GM21717 (cell line): ENCODE data around the gene ZPBP2.
A peak's percentile ranks its signal among the peaks of the same experiment; 100 is the strongest.
"Not testable (repeated sequence)": the region's sequence is repeated elsewhere in the genome, so short reads cannot be mapped to it uniquely, and the experiment has no call there.

ENCODE experiments used
- ATAC-seq: cut with Tn5 transposase; IDR thresholded peaks from one replicate; pipeline ENCODE4 v1.9.1; 2021; ENCODE audit warnings: mild to moderate bottlenecking, moderate library complexity; ENCODE audit not compliant: unreplicated experiment

The ZPBP2 gene

DNA sequence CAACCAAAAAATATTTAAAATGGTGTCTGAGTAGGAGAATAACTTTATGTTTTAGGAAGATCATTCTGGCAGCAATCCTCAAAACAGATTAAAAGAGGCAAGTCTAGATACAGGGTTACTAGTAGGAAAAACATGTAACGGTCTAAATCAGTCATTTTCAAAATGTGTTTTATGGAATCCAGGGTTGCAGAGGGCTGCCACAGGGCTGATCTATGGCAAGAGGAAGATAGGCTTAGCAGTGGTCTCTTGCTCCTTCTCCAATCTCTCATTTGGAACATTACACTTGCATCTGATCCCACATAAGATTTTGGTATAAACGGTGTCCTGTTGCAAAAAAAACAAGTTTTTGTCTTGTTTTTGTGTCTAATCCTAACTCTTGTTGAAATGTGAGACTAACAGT is 13.1 kb upstream of the ZPBP2 start:
- ATAC-seq, result no peak

- ATAC-seq, result not testable (repeated sequence)
Observed at GRCh38 chr17:39855911-39856649, 11.9 kb upstream of the ZPBP2 start.

- ATAC-seq, result no peak
Observed at GRCh38 chr17:39861235-39861634, 6.8 kb upstream of the ZPBP2 start.

- ATAC-seq, result no peak
Observed at GRCh38 chr17:39863244-39863917, 4.6 kb upstream of the ZPBP2 start.

DNA sequence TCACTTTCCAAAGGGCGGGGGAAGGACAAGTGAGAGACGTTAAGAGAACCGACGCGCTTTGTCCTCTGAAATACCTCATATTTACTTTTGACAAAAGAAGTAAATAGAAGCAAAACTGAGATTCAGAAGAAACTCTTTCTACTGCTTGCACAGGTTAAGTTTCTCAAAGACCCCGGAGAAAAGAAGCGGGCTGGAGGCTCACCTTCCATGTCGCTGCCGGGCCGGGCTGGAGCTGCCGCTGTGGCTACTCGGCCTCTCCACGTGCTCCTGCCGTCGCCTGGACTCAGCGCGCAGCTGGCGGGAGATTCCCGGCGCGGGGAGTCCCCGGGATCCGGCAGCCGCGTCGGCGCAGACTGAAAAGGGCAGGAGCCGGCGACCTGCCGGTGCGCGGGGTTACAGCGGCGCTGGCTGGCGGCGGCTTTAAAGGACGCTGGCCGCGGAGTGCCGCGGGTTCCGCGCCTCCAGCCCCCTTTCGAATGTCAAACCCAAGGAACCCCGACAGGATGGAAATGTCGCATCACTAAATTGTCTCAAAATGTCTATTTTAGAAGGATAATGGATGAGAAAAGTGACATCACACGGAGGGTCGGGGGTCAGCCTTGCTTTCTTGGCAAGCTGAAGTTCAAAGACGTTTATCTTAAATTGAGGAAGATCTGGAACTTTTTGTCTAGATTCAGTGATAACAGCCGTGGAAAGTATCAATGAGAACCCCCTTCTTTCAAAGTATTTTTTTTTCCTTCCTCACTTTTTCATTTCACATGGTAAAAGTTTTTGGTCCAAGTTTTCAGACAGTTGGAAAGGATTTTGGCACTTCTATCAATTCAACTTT is 3.9 kb upstream of the ZPBP2 start, which contains the start of gene IKZF3:
TSS of gene IKZF3 (minus strand) at position 395 of the 829 bp plus-strand sequence. CDS start at position 209, 186 bp downstream.
- ATAC-seq, result peak; percentile 26

GRCh38 chr17:39866013-39866730 is 1.8 kb upstream of the ZPBP2 start:
- no peak for ATAC-seq

GRCh38 chr17:39867084-39867879 is 720 bp upstream of the ZPBP2 start:
- peak; percentile 41 for ATAC-seq

DNA sequence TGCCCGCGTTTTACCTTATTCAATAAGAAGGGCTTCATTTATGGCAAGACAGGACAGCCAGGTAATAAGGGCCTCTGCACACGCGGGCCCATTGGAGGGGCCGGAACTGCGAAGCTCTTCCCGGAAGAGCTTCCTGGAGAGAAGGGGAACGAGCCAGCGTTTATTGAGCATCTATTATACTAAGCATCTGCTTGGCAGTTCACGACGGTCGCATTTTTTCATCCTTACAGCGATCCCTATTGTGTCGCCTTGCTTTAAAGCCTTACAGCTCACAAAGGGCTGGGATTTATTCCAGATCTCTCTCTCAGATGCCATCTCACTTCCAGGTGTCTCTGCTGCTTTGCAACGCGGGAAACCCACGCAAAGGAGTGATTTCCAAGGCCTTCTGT is 546 bp downstream of the ZPBP2 start:
- ATAC-seq, result no peak

GRCh38 chr17:39870776-39871175 is 2.8 kb downstream of the ZPBP2 start:
- no peak for ATAC-seq

GRCh38 chr17:39871801-39872200 is 3.8 kb downstream of the ZPBP2 start:
- no peak for ATAC-seq

DNA sequence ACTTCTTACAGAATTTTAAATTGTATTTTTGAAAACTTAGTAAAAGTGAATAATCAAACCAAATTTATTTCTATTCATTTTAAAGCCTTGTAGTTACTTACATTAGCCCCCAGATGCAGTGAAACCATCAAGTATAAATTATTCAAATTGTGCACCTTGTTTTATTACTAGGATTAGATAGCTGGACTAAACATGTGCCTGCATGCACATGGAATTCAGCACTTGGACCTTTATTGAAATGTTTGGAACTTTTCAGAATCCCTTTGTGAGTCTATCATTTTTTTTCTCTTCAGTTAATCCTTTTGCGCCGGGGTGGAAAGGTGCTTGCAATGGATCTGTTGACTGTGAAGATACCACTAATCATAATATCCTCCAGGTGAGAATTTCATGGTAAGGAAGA is 4.7 kb downstream of the ZPBP2 start:
- no peak for ATAC-seq

DNA sequence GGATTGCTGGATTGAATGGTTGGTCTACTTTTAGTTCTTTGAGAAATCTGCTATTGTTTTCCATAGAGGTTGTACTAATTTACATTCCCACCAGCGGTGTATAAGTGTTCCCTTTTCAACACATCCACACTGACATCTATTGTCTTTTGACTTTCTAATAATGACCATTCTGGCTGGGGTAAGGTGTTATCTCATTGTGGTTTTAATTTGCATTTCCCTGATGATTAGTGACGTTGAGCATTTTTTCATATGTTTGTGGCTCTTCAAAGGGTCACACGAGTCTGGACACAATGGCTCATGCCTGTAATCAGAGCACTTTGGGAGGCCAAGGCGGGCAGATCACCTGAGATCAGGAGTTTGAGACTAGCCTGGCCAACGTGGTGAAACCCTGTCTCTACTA is 18.1 kb downstream of the ZPBP2 start:
- not testable (repeated sequence) for ATAC-seq

- ATAC-seq, result no peak
Observed at GRCh38 chr17:39887078-39887477, 19.1 kb downstream of the ZPBP2 start.

GRCh38 chr17:39889200-39889599 is 21.2 kb downstream of the ZPBP2 start:
- ATAC-seq, result no peak

DNA sequence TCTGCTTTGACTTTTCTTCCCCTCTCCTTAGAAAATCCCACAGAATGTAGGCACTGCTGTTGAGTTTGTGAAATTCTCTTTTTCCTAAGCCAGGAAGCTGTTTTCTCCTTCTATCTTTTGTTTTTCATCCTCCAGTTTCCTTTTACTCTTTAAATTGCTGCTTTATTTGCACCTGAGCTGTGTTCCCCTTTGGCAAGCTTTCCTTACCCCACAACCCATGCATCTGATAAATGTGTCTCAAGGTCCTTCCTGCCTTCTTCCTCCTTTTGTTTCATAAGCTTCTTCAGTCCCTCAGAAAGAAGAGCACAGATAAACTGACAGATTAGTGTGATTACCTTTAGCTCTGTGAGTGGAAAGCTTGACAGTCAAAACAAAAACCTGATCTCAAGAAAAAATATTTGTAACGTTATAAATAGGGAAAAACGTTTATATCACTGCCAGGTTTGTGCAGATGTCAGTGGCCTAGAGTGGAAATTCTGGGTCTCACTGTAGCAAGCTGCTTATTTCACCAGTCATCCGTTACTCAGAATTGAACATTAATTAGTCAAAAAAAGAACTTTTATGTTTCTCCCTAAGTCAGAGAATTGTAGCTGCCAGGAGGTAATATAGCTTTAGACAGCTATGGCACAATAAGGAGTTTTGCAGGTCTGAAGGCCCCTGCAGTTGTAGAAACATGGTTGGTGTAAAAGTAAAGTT is 26.8 kb downstream of the ZPBP2 start:
- no peak for ATAC-seq

DNA sequence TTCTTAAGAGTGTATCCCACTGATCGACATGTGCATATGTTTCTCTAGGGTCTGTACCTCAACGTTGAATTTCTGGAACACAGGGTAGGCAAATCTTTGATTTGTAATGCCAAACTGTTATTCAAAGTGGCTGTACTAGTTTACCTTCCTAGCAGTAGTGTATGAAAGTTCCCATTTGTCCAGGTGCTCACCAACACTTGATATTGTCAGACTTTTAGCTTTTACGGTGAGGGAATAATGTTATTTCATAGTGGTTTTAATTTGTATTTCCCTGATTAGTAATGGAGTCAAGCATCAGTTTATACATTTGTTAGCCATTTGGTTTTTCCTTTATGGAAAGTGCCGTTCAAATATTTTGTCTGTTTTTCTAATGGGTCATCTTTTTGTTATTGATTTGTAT is 30.1 kb downstream of the ZPBP2 start:
- no peak for ATAC-seq

GRCh38 chr17:39899215-39899614 is 31.2 kb downstream of the ZPBP2 start:
- ATAC-seq, result no peak

- not testable (repeated sequence) for ATAC-seq
Observed at GRCh38 chr17:39902027-39902426, 34.0 kb downstream of the ZPBP2 start.

DNA sequence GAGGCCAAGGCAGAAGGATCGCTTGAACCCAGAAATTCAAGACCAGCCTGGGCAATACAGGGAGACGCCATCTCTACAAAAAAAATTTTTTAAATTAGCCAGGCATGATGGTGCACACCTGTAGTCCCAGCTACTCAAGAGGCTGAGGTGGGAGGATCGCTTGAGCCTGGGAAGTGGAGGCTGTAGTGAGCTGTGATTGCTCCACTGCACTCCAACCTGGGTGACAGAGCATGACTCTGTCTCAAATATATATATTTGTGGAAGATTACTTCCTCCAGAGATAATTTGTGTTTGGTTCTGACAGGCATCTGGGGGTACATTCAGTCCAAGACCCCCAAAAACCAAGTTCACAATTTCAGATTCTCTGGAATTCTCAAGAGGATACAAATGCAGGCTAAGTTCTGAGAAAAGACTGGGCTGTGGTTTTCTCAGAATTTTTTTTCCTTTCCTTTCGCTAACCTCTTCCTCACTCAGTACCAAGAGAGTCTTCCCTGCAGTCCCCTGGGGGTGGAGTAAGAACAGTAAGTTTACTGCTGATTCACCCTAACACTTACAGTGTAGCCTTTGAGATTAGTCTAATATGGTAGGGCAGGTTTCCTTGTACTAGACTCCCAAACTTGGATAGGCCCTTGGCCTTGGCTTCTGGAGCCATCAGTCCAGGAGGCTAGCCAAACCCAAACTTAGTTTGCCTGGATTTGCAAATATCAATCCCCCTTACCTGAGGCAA is 35.3 kb downstream of the ZPBP2 start:
- ATAC-seq, result no peak
